Measurements from ENCODE around the gene NFATC1.
"Not testable (repeated sequence)": the region's sequence is repeated elsewhere in the genome, so short reads cannot be mapped to it uniquely, and the experiment has no call there.

NFATC1 gene

DNA sequence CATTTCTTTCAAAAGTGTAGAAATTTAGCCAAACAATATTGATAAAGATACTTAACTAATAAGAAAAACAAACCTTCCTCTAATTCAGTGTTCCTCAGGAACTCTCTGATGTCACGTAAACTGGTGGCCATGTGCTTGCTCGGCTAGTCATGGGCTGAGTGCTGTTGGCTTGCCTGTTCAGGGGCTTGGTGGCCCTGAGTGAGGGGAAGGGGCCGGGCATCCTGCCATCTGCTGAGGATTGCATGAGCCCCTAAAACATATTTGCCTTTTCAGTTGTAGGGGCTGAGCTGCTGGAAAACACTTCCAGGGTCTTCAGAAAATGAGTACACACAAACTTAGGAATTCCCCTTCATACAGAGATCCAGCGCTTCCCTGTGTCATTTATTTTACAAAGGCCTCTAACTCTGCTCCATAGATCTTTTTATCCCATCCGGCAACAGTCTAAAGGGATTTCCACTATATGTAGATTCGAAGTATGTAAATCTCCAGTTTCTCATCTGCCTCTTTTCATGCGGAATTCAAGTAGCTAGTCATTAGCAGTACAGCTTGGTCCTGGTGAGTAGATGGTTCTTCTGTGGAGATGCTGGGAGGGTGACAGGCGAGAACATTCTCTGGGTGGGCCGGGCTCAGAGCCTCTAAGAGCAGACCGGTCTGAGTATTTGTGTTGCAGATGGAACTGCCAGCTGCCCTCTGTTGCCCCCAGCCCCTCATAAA is 20.1 kb upstream of the NFATC1 start:
- DNase-seq (ENCODE audit: low read depth, low spot score) = no peak

DNA sequence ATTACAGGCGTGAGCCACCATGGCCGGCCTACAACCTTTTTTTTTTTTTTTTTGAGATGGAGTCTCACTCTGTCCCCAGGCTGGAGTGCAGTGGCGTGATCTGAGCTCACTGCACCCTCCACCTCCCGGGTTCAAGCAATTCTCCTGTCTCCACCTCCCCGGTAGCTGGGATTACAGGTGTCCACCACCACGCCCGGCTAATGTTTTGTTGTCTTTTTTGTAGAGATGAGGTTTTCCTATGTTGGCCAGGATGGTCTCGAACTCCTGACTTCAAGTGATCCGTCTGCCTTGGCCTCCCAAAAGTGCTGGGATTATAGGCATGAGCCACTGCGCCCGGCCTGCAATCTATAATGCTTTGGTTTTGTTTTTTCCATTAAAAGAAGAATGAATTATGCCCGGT is 19.1 kb upstream of the NFATC1 start:
- not testable (repeated sequence) for DNase-seq (ENCODE audit: low read depth, low spot score)

DNA sequence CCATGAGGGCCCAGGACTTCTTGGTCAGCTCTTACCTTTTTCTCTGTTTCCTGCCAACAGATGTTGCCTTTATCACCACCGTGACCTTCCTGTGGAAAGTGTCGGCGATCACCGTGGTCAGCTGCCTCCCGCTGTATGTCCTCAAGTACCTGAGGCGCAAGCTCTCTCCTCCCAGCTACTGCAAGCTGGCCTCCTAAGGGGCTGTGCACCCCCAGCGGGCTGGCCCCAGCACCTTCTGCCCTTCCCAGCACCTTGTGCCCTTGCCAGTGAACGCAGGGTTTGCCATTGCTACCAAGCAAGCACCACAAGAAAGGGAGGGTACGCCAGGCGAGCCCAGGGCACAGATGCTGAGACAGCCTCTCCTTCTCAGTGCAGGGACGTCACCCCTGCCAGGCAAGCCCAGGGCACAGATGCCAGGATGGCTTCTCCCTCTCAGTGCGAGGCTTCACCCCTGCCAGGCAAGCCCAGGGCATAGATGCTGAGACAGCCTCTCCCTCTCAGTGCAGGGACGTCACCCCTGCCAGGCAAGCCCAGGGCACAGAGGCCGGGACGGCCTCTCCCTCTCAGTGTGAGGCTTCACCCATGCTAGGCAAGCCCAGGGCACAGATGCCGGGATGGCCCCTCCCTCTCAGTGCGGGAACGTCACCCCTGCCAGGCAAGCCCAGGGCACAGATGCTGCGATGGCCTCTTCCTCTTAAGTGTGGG is 18.4 kb upstream of the NFATC1 start:
- DNase-seq (ENCODE audit: low read depth, low spot score) = no peak

DNA sequence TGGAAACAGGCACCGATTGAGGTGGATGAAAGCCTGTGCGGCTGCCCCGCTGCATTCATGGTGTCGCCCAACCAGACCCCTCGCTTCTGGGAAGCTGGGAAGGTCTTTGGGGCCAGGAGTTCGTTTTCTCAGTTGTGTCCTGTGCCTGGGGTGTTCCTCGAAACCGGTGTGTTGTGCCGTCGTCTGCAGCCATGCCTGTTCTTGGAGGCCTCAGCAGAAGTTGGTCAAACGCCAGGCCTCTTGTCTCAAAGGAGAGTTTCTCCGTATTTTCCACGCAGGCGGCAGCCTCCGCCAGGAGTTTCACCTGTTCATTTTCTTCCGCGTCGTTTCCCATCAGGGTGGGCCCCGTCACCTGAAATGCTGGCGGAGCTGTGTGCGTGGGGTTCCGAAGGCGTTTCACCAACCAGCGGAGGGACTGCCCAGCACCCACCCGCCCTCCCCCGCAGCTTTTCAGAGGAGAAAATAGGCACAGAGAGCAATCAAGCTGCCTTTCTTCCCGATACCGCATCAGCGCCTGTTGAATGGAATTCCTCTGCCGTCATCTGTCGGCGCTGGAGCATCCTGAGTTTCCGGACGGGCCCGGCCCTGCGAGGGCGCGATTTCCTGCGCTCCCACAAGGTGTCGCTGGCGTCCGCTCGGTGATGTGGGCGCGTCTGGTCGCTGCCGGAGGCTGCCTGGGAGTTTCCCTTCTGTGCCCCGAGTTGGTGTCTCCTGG is 17.0 kb upstream of the NFATC1 start:
- peak; percentile 40 for DNase-seq (ENCODE audit: low read depth, low spot score)

DNA sequence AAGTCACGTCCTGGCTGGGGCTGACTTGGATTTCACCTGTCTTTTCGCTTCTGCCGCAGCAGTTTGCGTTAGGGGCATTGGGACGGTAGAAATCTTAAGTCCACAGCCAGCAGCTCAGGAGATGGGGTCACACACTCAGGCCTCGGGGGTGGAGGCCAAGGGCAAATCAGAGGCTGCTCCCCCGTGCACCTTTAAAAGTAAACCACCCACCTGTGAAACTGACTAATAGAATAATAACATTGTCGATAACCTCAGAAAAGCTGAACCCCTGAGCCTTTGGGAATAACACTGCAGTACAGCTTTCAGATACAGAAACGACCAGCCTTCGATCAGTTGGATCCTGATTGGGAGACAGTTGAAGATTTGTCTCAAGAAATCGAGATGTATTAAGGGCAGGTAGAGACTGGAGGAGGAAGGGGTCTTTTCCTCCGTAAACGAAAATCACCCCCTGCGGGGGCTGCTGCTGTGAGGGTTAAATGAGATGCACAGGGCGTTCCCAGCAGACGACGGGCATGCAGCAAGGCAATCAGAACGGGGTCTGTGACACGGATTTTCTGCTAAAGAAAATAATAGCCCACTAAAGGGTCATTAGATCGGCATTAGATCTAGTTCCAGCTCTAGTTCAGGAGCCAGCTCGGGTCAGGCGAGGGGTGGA is 16.4 kb upstream of the NFATC1 start:
- no peak for DNase-seq (ENCODE audit: low read depth, low spot score)

DNA sequence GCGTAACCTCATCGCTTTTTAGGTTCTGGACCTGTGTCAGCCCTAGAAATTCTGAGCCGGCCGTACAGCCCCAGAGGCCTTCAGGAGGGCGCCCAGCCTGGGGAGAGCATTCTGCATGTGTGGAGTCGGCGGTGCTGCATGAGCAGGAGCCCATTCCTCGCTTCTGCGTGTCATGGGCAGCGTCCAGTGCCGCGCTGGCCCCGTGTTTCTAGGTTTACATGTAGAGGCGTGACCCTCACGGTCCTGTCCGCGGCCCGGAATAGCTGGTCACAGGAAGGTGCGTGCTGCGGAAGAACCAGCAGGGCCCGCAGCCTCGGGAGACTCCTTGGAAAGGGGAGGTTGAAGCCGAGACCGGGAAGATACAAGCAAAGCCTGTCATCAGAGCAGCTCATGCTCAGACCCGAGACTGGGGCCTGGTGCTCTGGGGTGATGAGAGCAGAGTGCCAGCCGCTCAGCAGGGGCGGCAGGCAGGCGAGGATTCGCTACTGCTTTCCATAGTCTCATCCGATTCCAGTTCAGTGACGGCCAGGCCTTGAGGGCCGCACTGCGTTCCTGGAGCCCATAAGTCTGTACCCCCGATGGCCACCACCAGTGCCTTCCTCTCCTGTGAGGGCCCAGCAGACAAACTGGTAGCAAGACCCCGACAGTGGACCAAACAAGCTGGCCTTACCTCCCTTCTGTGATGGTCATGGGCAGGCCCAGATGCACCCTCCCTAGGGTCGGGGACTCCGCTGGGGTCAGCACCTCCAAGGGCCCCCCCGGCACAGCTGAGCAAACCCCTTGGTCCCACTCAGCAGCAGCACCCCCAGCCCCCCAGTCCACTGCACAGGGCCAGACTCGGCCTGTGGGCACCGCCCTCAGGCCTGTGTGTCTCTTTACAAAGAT is 15.6 kb upstream of the NFATC1 start:
- no peak for DNase-seq (ENCODE audit: low read depth, low spot score)

DNA sequence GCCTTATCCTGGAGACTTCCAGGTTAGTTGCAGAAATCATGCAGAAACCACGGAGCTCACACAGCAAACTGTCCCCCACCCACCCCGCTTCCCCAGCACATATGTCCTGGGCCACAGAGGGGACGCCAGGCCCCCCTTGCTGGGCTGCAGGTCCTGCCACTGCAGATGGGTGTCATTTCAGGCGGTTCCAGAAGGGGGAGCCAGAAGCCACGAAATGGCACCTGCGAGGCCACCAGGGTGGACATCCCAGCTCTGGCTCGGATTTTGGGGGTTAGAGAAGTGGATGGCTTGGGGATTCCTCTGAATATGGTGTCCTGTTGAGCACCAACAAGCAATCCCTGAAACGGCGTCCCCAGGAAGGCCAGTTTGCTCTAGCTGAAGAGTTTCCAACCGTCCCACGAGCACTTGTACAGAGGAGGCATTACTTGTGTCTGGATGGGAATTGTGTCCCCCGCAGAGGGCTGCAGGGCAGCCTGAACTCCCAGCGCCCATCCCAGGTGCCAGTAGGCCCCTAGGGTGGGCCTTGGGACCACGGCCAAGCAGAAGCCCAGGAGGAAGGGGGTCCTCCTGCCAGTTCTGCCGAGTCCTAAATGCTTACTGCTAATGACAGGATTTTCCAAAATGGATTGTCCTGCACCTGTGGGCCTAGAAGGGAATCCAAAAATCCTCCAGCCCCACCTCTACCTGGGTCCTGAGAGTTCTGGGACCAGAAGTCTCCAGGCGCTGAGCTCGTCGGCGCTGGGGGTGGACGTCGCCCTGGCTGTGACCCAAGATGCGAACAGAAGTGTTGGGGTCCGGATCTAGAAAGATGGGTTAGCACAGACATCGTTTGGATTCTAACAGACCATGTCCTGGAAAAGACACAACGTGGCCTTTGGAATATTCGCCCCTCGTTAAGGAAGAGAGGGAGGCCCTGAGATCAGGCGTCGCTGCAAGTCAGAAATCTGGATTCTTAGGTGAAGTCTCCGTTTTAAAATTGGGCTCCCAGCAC is 14.6 kb upstream of the NFATC1 start:
- no peak for DNase-seq (ENCODE audit: low read depth, low spot score)

DNA sequence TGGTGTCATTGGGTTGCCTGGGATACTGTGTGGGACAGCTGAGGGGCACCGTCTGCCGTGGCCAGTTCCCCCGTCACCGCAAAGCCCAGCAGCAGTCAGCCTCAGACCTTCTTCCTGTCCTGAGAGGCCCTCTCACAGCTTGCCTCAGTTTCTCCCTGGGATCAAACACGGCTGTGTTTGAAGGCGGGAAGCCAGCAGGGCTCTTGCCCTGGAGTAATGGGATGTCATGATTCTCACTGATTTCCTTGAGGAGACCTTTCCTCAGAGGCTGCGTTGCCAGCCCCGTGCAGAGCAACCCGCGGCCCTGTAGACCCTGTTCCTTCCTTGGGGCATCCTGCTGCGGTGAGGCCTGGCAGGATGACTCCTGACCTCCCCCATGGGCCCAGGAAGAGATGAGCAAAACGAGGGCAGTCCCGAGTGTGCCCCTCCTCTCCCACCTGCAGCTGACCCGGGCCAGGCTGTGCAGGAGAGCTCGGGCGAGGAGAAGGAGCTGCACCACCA is 13.9 kb upstream of the NFATC1 start:
- DNase-seq (ENCODE audit: low read depth, low spot score) = no peak

DNA sequence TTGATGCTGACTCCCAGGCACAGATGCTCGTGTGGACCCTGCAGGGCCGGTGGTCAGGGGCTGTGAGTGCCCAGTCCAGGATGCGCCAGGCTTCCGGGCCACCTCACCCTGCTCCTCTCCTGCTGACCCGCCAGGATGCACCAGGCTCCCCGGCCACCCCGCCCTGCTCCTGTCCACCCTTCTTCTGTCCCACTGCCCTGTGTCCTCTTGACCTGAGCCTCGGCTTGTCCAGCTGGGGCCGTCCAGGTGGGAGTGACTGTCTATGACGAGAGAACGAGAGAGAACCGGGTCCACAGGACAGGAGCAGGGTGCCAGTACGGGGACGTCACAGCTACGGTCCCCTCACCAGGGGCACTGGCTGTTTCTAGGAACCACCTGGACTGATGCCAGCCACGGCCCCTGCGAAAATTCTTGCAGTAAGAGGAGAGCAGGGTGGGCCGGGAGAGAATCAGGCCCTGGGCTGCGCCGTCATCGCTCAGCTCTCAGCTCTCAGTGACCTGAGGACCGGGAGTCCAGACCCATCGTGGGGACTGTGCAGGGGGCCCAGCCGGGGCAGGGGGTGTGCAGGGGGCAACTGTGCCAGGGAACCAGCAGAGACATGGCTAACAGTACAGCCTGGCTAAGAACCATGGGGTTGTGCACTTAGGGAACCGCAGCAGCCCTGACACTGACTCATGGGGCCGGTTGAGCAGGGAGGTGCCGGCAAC is 12.9 kb upstream of the NFATC1 start:
- no peak for DNase-seq (ENCODE audit: low read depth, low spot score)

DNA sequence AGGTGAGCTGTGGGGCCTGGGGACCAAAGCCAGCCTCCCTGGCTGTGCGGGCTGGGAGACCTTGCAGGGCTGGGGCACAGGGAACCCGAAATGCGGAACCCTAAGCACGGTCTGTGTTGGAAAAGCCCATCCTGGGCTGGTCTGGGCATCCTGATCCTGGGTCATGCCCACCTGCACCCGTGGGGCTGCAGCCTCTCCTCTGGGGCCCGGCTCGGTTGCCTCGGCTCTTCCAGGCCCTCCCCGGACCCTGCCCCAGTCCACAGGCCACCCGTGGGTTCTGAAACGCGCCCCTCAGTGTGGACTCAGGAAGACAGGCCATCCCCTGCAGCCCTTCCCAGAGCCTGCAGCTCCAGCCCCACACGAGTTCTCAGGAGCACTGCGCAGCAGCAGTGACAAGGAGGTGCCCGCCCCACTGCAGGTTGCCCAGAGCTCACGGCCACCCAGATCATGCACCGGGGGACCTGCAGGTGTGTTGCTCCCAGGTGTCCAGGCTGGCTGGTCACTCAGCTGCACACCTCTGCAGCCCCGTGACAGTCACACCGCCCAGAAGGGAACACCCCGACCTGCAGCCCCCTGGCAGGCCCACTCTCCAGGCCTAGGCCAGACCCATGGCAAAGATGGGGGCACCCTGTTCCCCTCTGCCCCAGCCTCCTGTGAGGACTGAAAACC is 12.2 kb upstream of the NFATC1 start:
- DNase-seq (ENCODE audit: low read depth, low spot score) = no peak

DNA sequence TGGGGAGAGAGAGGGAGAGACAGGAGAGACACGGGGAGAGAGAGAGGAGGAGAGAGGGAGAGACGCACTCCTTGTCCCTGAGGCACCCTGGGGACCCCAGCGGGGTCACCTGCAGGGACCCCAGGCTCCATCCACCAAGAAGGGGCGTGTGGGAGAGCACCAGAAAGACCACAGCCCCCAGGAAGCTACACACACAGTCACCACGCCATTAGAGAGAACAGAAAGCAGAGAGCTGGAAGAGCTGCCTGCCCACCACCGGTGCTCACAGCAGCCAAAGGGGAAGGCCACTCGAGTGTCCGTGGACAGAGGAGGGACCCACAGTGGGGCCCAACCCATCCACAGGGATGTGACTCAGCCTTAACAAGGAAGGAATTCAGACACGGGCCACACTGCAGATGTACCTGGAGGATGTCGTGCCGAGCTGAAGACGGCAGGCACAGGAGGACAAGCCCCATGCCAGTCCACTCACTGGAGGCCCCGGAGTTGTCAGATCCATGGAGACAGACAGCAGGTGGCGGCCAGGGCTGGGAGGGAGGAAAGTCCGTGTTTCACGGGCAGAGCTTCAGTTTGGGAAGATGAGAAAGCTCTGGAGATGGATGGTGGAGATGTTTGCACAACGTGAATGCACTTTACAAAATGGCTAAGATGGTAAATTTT is 11.5 kb upstream of the NFATC1 start:
- DNase-seq (ENCODE audit: low read depth, low spot score) = no peak

DNA sequence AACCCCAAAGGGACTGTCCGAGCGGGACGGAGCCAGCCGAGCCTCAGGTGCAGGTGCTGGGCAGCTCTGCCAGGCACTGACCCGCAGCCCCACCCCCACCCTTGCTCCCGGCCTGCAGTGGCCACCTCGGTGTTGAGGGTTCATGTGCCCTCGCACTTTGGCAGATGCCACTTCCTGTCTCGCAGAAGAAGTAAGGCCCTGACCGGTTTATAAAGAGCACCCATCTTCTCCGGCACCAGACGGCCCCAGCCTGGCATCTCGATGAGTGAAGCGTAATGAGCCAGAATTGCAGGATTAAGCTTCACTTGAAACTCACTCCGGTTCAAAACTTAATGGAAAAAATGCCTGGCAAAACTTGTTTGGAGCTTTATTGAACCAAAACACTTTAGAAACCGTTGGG is 10.9 kb upstream of the NFATC1 start:
- no peak for DNase-seq (ENCODE audit: low read depth, low spot score)

DNA sequence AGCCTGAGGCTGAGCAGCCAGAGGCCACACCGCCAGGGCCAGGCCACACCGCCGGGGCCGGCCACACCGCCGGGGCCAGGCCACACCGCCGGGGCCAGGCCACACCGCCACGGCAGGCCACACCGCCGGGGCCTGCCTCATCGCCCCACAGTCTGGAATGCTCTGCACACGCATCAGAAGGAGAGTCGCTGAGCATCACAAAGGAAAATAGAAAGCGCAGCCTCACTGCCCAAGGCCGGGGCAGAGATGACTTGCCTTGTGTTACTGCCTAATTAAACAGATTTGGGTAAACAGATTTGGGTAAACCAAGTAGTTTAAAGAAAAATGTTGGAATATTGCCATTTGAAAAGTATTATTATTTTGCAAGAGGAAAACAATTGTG is 10.4 kb upstream of the NFATC1 start:
- DNase-seq (ENCODE audit: low read depth, low spot score) = no peak

DNA sequence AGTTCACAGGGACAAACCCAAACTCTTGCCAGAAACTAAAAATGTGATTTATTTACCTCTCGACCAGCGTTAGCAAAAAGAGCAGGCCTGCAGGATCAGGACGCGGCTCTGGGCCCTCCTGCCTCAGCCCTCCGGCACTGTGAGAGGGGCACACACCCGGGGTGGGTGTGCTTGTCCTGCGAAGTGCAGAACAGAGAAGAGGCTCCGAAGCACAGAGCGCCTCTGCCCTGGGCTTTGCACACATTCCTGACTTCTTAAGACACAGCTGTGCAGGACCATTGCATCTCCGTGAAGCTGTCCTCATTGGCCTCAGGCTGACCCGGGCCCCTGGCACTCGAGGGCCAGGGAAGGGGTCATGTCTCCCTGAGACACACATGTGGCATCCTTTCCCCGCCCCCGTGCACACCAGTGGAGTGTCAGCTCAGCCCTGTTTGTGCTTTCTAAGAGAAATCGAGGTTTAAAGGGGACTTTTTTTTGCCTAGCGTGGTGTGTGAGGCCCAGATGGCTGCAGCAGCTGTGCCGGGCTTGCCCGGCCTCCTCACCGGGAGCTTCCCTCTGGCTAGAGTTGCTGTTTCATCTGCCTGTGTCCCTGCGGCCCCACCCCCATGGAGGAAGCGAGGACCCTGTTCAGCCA is 9.9 kb upstream of the NFATC1 start:
- no peak for DNase-seq (ENCODE audit: low read depth, low spot score)

DNA sequence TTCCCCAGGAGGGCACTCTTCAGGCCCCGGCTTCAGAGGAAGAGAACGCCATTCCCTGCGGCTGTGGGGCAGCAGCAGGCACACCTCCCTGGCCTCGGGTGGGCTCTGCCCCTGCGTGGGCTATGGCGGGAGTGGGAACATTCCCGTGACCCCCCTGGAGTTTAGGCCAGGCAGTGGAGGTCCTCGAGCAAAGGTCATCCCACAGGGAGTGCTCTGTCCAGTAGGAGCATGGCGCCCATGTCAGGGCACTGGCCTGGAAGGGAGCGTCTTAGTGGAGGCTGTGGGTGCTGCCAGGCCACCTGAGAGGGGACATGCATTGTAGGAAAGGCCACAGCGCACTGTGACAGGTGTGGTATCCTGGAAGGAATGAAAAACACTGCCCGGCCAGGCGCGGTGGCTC is 9.2 kb upstream of the NFATC1 start:
- no peak for DNase-seq (ENCODE audit: low read depth, low spot score)

DNA sequence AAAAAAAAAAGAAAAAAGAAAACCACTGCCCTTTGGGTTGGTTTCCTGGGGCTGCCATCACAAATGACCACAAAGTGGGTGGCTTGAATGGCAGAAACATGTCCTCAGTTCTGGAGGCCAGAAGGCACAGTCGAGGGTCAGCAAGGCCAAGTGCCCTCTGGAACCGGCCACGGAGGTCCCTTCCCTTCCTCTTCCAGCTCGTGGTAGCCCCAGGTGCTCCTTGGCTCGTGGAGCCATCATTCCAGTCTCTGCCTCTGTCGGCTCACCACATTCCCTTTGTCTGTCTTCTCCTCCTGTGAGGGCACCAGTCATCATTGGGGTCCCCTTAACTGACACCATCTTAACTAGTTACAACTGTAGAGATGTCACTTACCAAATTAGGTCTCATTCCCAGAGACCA is 8.5 kb upstream of the NFATC1 start:
- DNase-seq (ENCODE audit: low read depth, low spot score) = no peak

DNA sequence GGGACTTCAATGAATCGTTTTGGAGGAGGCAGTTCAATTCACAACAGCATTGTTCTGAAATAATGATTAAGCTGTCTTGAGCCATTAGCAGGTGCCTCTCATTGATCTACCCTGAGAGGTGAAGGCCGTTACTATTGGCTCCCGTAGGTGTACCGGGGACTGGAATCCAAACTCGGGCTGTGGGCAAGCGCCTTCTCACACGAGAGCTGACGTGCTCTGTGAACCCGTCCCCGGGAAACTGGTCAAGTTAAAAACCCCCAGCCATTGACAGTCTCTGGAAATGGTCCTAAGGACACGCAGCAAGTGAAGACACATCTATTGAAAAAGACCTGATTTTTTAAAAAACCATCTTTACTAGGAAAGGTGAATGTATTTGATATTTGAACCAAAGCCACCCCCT is 8.1 kb upstream of the NFATC1 start:
- no peak for DNase-seq (ENCODE audit: low read depth, low spot score)

DNA sequence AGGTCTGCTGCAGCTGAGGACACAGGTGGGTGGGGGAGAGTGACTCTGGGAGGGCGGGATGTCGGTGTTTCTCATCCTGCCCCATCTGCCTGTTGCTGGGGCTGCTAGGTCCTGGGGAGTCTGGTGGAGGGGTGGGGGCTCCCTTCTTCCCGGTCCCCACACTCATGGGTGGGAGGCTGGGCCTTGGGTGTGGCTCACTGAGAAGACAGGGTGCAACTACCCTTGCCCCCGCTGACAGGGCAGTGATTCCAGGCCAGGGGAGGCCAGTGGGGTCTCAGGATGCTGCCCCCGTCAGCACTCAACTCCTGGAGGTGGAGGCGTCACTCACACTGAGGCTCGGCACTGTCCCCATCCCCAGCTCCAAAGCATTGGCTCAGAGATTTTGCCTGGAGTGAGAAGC is 7.7 kb upstream of the NFATC1 start:
- DNase-seq (ENCODE audit: low read depth, low spot score) = no peak

All from smooth muscle cell of the brain vasculature (primary cell).